HS-5 (cell line): ENCODE data around the gene PLOD2.

Experiments used
- DNase-seq: peaks from one replicate; pipeline ENCODE4 v3.0.0-alpha.2; 2012; ENCODE audit warnings: low read depth

The PLOD2 gene

DNA sequence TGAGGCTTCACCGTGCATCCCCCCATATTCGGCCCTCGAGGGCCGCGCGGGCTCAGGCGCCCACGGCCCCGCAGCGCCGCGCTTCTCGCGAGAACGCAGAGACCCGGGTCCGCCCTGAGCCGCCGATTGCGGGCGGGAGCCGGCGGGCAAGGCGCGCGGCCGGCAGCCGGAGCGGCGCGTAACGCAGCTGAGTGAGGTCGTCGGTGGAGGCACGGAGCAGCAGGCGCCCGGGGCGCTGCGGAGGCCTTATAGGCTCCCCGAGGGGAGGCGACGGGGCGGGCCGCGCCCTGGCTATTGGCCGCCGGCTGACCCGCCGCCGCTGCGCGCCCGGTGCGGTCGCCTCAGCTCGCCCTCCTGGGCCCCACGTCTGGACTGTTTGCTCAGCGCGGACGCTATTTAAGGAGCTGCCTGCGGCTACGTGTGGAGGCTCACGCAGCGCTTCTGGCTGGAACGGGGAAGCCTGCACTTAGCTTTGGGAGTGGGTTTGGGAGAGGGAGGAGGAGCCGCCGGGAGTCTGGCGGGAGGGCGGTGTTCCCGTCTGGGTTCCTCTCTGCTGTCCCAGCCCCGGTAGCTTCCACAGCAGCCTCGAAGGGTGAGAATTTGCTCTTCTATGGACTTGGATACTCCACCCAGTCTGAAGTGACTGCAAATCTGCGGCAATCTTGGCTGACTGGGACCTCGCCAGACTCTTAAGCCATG, at the start of gene PLOD2:
Gene PLOD2, minus strand, starts transcription at position 221 of the 699 bp plus-strand sequence. Its CDS starts 195 bp downstream, at position 26.
- DNase-seq: peak; percentile 88

- no peak for DNase-seq
These were observed 48.4 kb upstream of the PLOD2 start for GRCh38 chr3:146209371-146209770.

DNA sequence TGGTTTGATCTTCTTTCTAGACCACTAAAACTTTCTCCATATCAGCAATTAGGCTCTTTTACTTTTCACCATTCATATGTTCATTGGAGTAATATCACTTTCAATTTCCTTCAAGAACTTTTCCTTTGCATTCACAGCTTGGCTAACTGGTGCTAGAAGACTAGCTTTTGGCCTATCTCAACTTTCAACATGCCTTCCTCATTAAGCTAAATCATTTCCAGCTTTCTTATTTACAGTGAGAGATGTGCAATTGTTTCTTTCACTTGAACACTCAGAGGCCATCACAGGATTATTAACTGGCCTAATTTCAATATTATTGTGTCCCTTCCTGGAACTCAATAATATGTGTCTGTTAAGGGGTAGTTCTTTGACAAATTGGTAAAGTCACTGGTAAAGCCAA, 42.8 kb upstream of the PLOD2 start:
- DNase-seq: no peak

DNA sequence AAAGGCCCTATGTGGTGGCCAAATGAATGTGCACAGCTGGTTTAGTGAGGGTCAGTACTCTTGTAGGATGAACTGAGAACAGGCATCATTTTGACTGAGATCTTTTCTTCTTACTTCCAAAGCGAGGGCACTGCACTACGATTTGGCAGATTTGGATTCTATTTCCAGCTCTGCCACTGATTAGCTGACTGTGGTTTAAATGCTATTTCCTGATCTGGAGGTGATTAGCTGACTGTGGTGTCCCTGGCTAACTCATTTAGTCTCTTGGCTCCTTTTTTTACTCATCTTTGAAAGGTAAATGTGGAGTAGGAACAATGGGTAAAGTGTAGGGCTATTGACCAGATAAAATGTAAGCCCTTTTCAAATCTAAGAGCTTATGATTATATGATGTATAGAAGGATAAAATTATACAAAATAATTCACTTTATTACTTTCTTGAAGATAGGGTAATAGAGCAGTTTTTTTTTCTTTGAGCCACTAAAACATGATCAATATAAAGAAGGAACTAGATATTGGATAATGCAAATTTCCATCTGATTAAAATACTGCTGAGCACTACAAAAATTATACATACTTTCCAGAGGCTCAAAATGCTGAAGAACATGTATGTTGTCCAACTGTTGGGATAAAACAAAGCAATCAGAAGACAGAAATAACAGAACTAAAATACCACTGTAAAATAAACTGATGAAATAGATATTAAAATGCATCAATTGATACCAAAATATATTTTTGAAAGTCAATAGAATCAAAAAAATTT, 39.7 kb upstream of the PLOD2 start:
- no peak for DNase-seq

- DNase-seq: no peak
These were observed 38.8 kb upstream of the PLOD2 start for GRCh38 chr3:146199762-146200161.

GRCh38 chr3:146196789-146197188, 35.8 kb upstream of the PLOD2 start:
- no peak for DNase-seq

DNA sequence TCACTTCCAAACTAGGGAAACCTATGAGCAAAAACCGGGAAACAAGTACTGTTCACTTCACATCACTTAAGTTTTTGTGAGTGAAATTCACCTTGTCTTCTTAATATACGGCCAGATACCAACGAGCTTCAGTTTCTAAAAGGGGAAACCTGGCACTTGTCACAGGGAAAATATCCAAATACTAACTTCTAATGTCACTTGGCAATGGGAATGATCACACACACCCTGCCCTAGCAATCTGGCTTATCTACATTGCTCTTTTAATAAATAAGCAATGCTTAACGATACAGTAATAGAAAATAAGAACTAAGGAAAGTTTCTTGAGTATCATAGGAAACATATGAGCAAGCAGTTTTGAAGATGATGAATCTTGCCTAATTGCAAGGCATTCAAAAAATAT, 34.6 kb upstream of the PLOD2 start:
- no peak for DNase-seq

GRCh38 chr3:146195030-146195429, 34.0 kb upstream of the PLOD2 start:
- DNase-seq: no peak

DNA sequence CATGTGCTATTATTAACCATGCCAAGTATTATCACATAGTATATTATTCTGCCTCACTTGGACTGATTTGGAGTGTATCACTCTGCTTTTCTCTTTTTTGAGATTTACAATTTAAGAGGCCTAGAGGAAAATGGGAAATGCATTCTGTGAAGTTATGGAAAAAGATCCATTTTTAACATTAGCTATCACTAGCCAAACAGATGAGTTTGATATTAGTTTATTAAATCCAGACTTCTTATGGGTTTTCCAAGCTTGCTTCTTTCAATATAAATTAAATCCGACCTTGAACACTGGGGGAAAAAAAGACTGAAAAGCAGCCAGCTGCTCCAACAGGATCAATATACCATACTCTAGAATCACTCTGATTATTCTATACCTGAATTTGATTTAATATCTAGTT, 30.1 kb upstream of the PLOD2 start:
- no peak for DNase-seq

GRCh38 chr3:146189519-146190173, 28.7 kb upstream of the PLOD2 start:
- peak; percentile 49 for DNase-seq

- DNase-seq: peak; percentile 19
These were observed 26.5 kb upstream of the PLOD2 start for GRCh38 chr3:146187334-146187950.

- no peak for DNase-seq
These were observed 23.4 kb upstream of the PLOD2 start for GRCh38 chr3:146184241-146185015.

- no peak for DNase-seq
These were observed 20.2 kb upstream of the PLOD2 start for GRCh38 chr3:146181216-146181615.

DNA sequence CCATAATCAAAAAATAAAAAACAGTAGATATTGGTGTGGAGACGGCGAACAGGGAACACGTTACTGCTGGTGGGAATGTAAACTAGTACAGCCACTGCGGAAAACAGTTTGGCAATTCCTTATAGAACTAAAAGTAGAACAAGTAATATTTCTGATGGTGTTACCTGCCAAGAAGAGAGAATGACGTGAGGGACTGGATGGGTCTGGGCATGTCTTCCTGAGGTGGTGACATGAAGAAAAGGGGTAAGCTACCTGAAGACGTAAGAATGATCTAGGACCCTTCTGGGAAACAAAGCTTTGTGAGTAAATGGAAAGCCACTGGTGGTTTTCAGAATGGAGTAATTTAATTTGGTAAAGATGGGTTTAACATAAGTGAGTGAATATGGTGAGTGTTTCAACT, 19.4 kb upstream of the PLOD2 start:
- DNase-seq: no peak

GRCh38 chr3:146178006-146178689, 17.2 kb upstream of the PLOD2 start:
- no peak for DNase-seq

DNA sequence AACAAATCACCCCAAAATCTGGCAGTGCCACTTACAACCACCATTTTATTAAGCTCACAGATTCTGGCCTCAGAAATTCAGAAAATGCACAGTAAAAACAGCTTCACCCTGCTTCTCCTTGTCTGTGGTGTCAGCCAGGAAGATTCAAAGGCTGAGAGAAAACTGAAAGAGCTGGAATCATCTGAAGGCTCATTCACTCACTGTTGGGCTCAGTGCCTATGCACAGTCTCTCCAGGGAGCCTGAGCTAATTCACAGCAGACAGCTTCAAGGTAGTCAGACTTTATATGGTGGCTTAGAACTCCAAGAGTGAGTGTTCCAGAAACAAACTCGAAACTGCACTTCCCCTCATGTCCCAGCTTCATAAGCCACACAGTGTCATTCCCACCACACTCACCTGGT, 16.5 kb upstream of the PLOD2 start:
- no peak for DNase-seq

DNA sequence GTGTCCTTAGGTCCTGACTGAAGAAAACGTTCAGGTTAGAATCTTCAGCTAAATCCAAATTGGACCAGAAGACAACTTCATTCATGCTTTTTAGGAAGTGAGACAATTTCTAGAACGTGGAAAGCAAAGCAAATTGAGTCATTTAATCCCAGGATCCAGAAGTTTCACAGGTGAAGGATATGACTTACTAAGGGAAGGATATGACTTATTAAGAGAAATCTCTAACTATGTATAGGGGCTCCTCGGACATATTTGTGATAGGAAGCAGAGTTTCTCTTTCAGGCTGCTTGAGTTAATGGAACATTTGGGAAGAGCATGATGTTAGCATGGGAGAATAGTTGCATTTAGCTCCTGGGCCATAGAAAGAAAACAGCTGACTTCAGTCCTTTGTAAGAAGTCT, 16.1 kb upstream of the PLOD2 start:
- DNase-seq: no peak

GRCh38 chr3:146172586-146172985, 11.6 kb upstream of the PLOD2 start:
- DNase-seq: no peak

DNA sequence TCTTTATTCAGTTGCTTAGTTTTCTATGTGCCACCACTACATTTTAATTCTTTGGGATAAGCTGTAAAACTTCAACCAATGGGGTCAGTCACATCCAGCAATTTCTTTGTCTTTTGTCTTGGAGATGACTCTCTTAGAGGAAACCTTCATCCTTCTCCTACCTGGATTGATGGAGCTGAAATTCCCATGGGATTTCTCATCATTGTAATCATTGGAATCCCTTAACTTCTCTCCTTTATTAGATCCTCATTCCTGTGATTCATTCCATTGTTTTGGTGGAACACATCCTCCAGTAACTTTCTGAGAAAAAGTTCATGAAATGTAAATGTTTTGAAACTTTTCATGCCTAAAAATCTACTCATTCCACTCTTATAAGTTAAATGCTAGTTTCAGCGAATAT, 9.6 kb upstream of the PLOD2 start:
- DNase-seq: no peak

GRCh38 chr3:146169891-146170290, 8.9 kb upstream of the PLOD2 start:
- DNase-seq: no peak

DNA sequence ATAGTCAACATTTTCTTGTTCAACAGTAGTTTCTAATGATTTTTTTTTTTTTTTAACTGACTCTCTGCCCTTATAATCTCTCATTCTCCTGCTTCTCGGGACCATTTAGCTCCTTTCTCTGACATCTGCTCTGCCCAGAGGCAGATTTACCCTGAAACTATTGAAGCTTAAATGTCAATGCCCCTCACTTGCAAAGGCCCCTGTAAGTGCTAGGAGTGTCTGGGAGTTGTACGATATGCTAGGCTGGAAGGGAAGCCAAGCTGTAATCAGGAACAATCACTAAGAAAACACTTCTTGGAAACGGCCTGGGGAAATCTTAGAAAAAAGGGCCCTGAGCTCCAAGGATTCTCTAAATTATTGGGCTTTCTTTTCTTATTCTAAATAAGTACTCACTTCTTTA, 5.8 kb upstream of the PLOD2 start:
- DNase-seq: no peak
